K562 (cell line): ENCODE results near the gene HDAC5. TPM values are rescaled to one million over a fixed set of nuclear protein-coding genes. Genes with fewer than 3 reads are reported as not detected.

Source experiments
- CEBPZ ChIP-seq: fragments of 150-350 bp; IDR thresholded peaks from 2 replicates; pipeline ENCODE4 v1.6.1; 2014; ENCODE audit warnings: low read depth, mild to moderate bottlenecking, low read length, borderline replicate concordance
- CREB1 ChIP-seq, 2 experiments: sonication (generic) in 1 of 2; formaldehyde crosslinking in 1 of 2; IDR thresholded peaks; 2 replicates each; pipeline versions ENCODE4 v1.6.1 to v1.8.0; 2012 to 2022; ENCODE audit warnings: inconsistent platforms in 1 of 2, mild to moderate bottlenecking in 1 of 2, missing genetic modification reagents in 1 of 2, moderate library complexity in 1 of 2
- CTCF ChIP-seq, 3 experiments: IDR thresholded peaks in 2 of 3; conservative IDR thresholded peaks in 1 of 3; 2 replicates each; pipeline ENCODE4 v1.5.1; 2011 to 2012; ENCODE audit warnings: low read length in 3 of 3, mild to moderate bottlenecking in 3 of 3, control low read depth in 2 of 3, improper control_type of control experiment in 1 of 3, inconsistent platforms in 1 of 3, low read depth in 1 of 3, mixed read lengths in 1 of 3, moderate library complexity in 1 of 3; ENCODE audit not compliant: insufficient read depth in 2 of 3
- JUNB ChIP-seq: fragments of 450-650 bp; formaldehyde crosslinking; conservative IDR thresholded peaks from 2 replicates; pipeline ENCODE4 v1.4.0; 2020; ENCODE audit warnings: mild to moderate bottlenecking
- LEF1 ChIP-seq: fragments of 450-650 bp; IDR thresholded peaks from 2 replicates; pipeline ENCODE4 v1.6.1; 2016; ENCODE audit warnings: mild to moderate bottlenecking
- PHF20 ChIP-seq: fragments of 450-650 bp; IDR thresholded peaks from 2 replicates; pipeline ENCODE4 v1.6.1; 2018; ENCODE audit not compliant: partially characterized antibody
- RAD51 ChIP-seq: fragments of 450-650 bp; IDR thresholded peaks from 2 replicates; pipeline ENCODE4 v1.7.1; 2016; ENCODE audit warnings: low read depth, mild to moderate bottlenecking, borderline replicate concordance
- SRSF7 ChIP-seq: fragments of 200-400 bp; formaldehyde crosslinking; optimal IDR thresholded peaks from 2 replicates; pipeline ENCODE3; 2017; ENCODE audit warnings: mild to moderate bottlenecking, low read depth, low read length
- TSHZ1 ChIP-seq: fragments of 250-450 bp; sonication (Bioruptor Pico); IDR thresholded peaks from 2 replicates; pipeline ENCODE4 v1.4.0; 2020; ENCODE audit warnings: mild to moderate bottlenecking, moderate library complexity
- ZBTB12 ChIP-seq: fragments of 250-450 bp; sonication (Bioruptor Pico); IDR thresholded peaks from 2 replicates; pipeline ENCODE4 v1.4.0; 2020
- ZBTB17 ChIP-seq: fragments of 450-650 bp; formaldehyde crosslinking; IDR thresholded peaks from 2 replicates; pipeline ENCODE4 v1.4.0; 2020; ENCODE audit warnings: mild to moderate bottlenecking
- ZNF449 ChIP-seq: fragments of 250-450 bp; sonication (Bioruptor Pico); IDR thresholded peaks from 2 replicates; pipeline ENCODE4 v1.8.0; 2022; ENCODE audit warnings: moderate library complexity, mild to moderate bottlenecking, inconsistent platforms
- ZNF699 ChIP-seq: fragments of 250-450 bp; sonication (Bioruptor Pico); IDR thresholded peaks from 2 replicates; pipeline ENCODE4 v1.8.0; 2021; ENCODE audit warnings: mild to moderate bottlenecking, moderate library complexity; ENCODE audit not compliant: insufficient replicate concordance
- polyA plus RNA-seq, 8 experiments: library from polyadenylated mRNA; depleted of rRNA in 4 of 8; stranded (reverse) in 5 of 8; unstranded in 3 of 8; fragments of >200 nt; fragmentation: Nextera tagmentation in 2 of 8; fragmentation: Illumina TruSeq in 1 of 8; extraction: Ambion mirVana in 2 of 8; extraction: Trizol in 1 of 8; gene quantifications; 2 replicates each; pipeline versions ENCODE4 v1.2.1 to v1.2.3, GENCODE V29; 2011 to 2014; ENCODE audit warnings: inconsistent platforms in 1 of 8, missing spikeins in 1 of 8
- total RNA-seq, 7 experiments: library from RNA; depleted of rRNA in 6 of 7; stranded (reverse); fragments of >200 nt in 6 of 7; fragmentation: Illumina TruSeq in 2 of 7; extraction: Trizol in 2 of 7; gene quantifications; 2 replicates each; pipeline versions ENCODE4 v1.2.1 to v1.2.3, GENCODE V29; 2011 to 2021; ENCODE audit warnings: low replicate concordance in 1 of 7

The HDAC5 gene
- total and polyA plus RNA-seq, 9 of the 15 experiments (the other 6 are each of a cell fraction or from before 2014, with no cell fraction given): 0.45 to 26.2 (median 16.4) TPM

GRCh38 chr17:44137891-44138709 is 14.7 kb upstream of the HDAC5 start (continued):
- no peak for TF ChIP-seq TSHZ1 (CRISPR knock-in tag)
- TF ChIP-seq SRSF7: no peak
- 0 out of 6 replicates have a peak, but pooled peaks of 1 of the 3 experiments have one; percentile 21 for TF ChIP-seq CTCF (IDR thresholded peaks at IDR 0.05 in 2 of 3, conservative IDR thresholded peaks at IDR 0.05 in 1 of 3; ENCODE audit: insufficient read depth in 2 of 3, low read depth in 1 of 3, low read length in 3 of 3)
- TF ChIP-seq ZBTB12: 0 out of 2 replicates have a peak, but pooled peaks have one; percentile 15
- TF ChIP-seq CREB1 (IDR thresholded peaks at IDR 0.05): peak; percentile 70
- TF ChIP-seq CREB1 (CRISPR knock-in tag; IDR thresholded peaks at IDR 0.05): peak; percentile 80; the same call in 1 of the 2 replicates
- TF ChIP-seq LEF1: peak; percentile 70
- no peak for TF ChIP-seq ZNF449 (CRISPR knock-in tag)
- no peak for TF ChIP-seq ZBTB17 (CRISPR knock-in tag)
- no peak for TF ChIP-seq ZNF699 (CRISPR knock-in tag)
- peak; percentile 35; the same call in 1 of the 2 replicates for TF ChIP-seq JUNB (CRISPR knock-in tag)
- no peak for TF ChIP-seq RAD51
- TF ChIP-seq PHF20: no peak
- no peak for TF ChIP-seq CEBPZ
